HEK293 (cell line): ENCODE results near the gene PTBP1.

Experiments used
- CTCF ChIA-PET: fragments of 350-600 bp; formaldehyde crosslinking; extraction: SDS; loops from one replicate; lab custom pipeline; 2021; ENCODE audit warnings: antibody characterized with exemption; lab: Yijun Ruan, JAX
- POLR2A ChIA-PET: fragments of 300-600 bp; formaldehyde crosslinking; extraction: SDS; loops from one replicate; lab custom pipeline; 2020; ENCODE audit warnings: antibody characterized with exemption, inconsistent platforms; lab: Yijun Ruan, JAX
- H3K27ac ChIP-seq: fragments of 200-500 bp; sonication (Bioruptor generic); 2 replicates; pipeline ENCODE4 v1.5.1; 2014; ENCODE audit warnings: low read depth, low read length, control low read depth, inconsistent platforms; ENCODE audit errors: extremely low read depth
- H3K36me3 ChIP-seq, 2 experiments: fragments of 200-500 bp in 1 of 2; sonication (Bioruptor generic) in 1 of 2; 1 replicate in 1 of 2; 2 replicates in 1 of 2; pipeline ENCODE4 v1.5.1; 2014 to 2017; ENCODE audit warnings: inconsistent platforms in 2 of 2, low read length in 2 of 2; ENCODE audit not compliant: control insufficient read depth in 2 of 2, insufficient read depth in 1 of 2
- H3K4me1 ChIP-seq: fragments of 200-500 bp; sonication (Bioruptor generic); 2 replicates; pipeline ENCODE4 v1.5.1; 2014; ENCODE audit warnings: mild to moderate bottlenecking, low read length, inconsistent platforms; ENCODE audit not compliant: control insufficient read depth, insufficient read depth
- H3K4me3 ChIP-seq: 2 replicates; pipeline ENCODE4 v1.5.1; 2011; ENCODE audit warnings: low read depth, mild to moderate bottlenecking, control low read depth, low read length, moderate library complexity
- H3K9me3 ChIP-seq: fragments of 200-500 bp; sonication (Bioruptor generic); 2 replicates; pipeline ENCODE4 v1.5.1; 2014; ENCODE audit warnings: low read depth, low read length, inconsistent platforms; ENCODE audit not compliant: control insufficient read depth, insufficient read depth
- AEBP2 ChIP-seq: fragments of 450-650 bp; formaldehyde crosslinking; IDR thresholded peaks from 2 replicates; pipeline ENCODE4 v1.5.1; 2016; ENCODE audit warnings: missing biosample characterization, missing genetic modification characterization, borderline replicate concordance
- CTCF ChIP-seq: fragments of 450-650 bp; formaldehyde crosslinking; IDR thresholded peaks from 2 replicates; pipeline ENCODE4 v1.5.1; 2016; ENCODE audit warnings: missing biosample characterization, missing genetic modification characterization
- FEZF1 ChIP-seq: fragments of 450-650 bp; formaldehyde crosslinking; IDR thresholded peaks from 2 replicates; pipeline ENCODE4 v1.5.1; 2016; ENCODE audit warnings: missing biosample characterization, missing genetic modification characterization
- GLI2 ChIP-seq: fragments of 450-650 bp; formaldehyde crosslinking; IDR thresholded peaks from 2 replicates; pipeline ENCODE4; 2017; ENCODE audit warnings: missing biosample characterization, missing genetic modification characterization, low read depth, borderline replicate concordance
- KLF10 ChIP-seq: fragments of 450-650 bp; IDR thresholded peaks from 2 replicates; pipeline ENCODE4 v1.5.1; 2018; ENCODE audit warnings: missing biosample characterization, mild to moderate bottlenecking, missing genetic modification characterization
- MEIS1 ChIP-seq: sonication (generic); formaldehyde crosslinking; IDR thresholded peaks from 2 replicates; pipeline ENCODE4 v1.8.1; 2022; ENCODE audit warnings: missing genetic modification reagents, mild to moderate bottlenecking, borderline replicate concordance
- PRDM6 ChIP-seq: fragments of 450-650 bp; formaldehyde crosslinking; IDR thresholded peaks from 2 replicates; pipeline ENCODE4 v1.5.1; 2017; ENCODE audit warnings: missing biosample characterization, missing genetic modification characterization
- REPIN1 ChIP-seq: fragments of 450-650 bp; formaldehyde crosslinking; IDR thresholded peaks from 2 replicates; pipeline ENCODE4 v1.5.1; 2017; ENCODE audit warnings: missing biosample characterization, missing genetic modification characterization, low read depth
- YY2 ChIP-seq: fragments of 450-650 bp; formaldehyde crosslinking; IDR thresholded peaks from 2 replicates; pipeline ENCODE4 v1.5.1; 2016; ENCODE audit warnings: missing biosample characterization, missing genetic modification characterization
- ZBTB21 ChIP-seq: fragments of 450-650 bp; formaldehyde crosslinking; IDR thresholded peaks from 2 replicates; pipeline ENCODE4 v1.5.1; 2017; ENCODE audit warnings: missing biosample characterization, missing genetic modification characterization
- ZBTB6 ChIP-seq: fragments of 450-650 bp; formaldehyde crosslinking; IDR thresholded peaks from 2 replicates; pipeline ENCODE4 v1.5.1; 2017; ENCODE audit warnings: missing biosample characterization, missing genetic modification characterization
- ZBTB8A ChIP-seq: fragments of 450-650 bp; formaldehyde crosslinking; IDR thresholded peaks from 2 replicates; pipeline ENCODE4 v1.5.1; 2016; ENCODE audit warnings: missing biosample characterization, missing genetic modification characterization
- ZFP3 ChIP-seq: fragments of 450-650 bp; formaldehyde crosslinking; IDR thresholded peaks from 2 replicates; pipeline ENCODE4 v1.5.1; 2016; ENCODE audit warnings: low read depth, missing biosample characterization, missing genetic modification characterization
- ZIC2 ChIP-seq: fragments of 450-650 bp; formaldehyde crosslinking; IDR thresholded peaks from 2 replicates; pipeline ENCODE4 v1.5.1; 2016; ENCODE audit warnings: missing biosample characterization, missing genetic modification characterization
- ZNF121 ChIP-seq: fragments of 450-650 bp; formaldehyde crosslinking; IDR thresholded peaks from 2 replicates; pipeline ENCODE4 v1.5.1; 2016; ENCODE audit warnings: missing biosample characterization, missing genetic modification characterization
- ZNF146 ChIP-seq: fragments of 450-650 bp; formaldehyde crosslinking; IDR thresholded peaks from 2 replicates; pipeline ENCODE4 v1.5.1; 2016; ENCODE audit warnings: missing biosample characterization, missing genetic modification characterization
- ZNF174 ChIP-seq: fragments of 450-650 bp; formaldehyde crosslinking; IDR thresholded peaks from 2 replicates; pipeline ENCODE4 v1.5.0; 2017; ENCODE audit warnings: missing biosample characterization, mild to moderate bottlenecking, missing genetic modification characterization
- ZNF266 ChIP-seq: fragments of 450-650 bp; formaldehyde crosslinking; IDR thresholded peaks from 2 replicates; pipeline ENCODE4 v1.5.1; 2016; ENCODE audit warnings: missing biosample characterization, missing genetic modification characterization, low read depth
- ZNF302 ChIP-seq: fragments of 450-650 bp; formaldehyde crosslinking; IDR thresholded peaks from 2 replicates; pipeline ENCODE4 v1.5.1; 2016; ENCODE audit warnings: missing biosample characterization, missing genetic modification characterization, low read depth
- ZNF362 ChIP-seq: fragments of 450-650 bp; formaldehyde crosslinking; IDR thresholded peaks from 2 replicates; pipeline ENCODE4 v1.5.1; 2016; ENCODE audit warnings: missing biosample characterization, missing genetic modification characterization
- ZNF426 ChIP-seq: fragments of 450-650 bp; formaldehyde crosslinking; IDR thresholded peaks from 2 replicates; pipeline ENCODE4 v1.5.1; 2017; ENCODE audit warnings: missing biosample characterization, missing genetic modification characterization, mild to moderate bottlenecking, inconsistent platforms, moderate library complexity
- ZNF549 ChIP-seq: fragments of 450-650 bp; IDR thresholded peaks from 2 replicates; pipeline ENCODE4 v1.5.1; 2018; ENCODE audit warnings: missing biosample characterization, missing genetic modification characterization, mild to moderate bottlenecking, inconsistent platforms, moderate library complexity
- ZNF555 ChIP-seq: fragments of 450-650 bp; formaldehyde crosslinking; conservative IDR thresholded peaks from 2 replicates; pipeline ENCODE4 v1.5.1; 2017; ENCODE audit warnings: missing biosample characterization, mild to moderate bottlenecking, missing genetic modification characterization, inconsistent platforms
- ZNF560 ChIP-seq: fragments of 450-650 bp; formaldehyde crosslinking; IDR thresholded peaks from 2 replicates; pipeline ENCODE4 v1.5.1; 2017; ENCODE audit warnings: missing biosample characterization, missing genetic modification characterization, borderline replicate concordance
- ZNF596 ChIP-seq: fragments of 450-650 bp; IDR thresholded peaks from 2 replicates; pipeline ENCODE4 v1.5.0; 2018; ENCODE audit warnings: missing biosample characterization, mild to moderate bottlenecking, missing genetic modification characterization, moderate library complexity
- ZNF610 ChIP-seq: fragments of 450-650 bp; formaldehyde crosslinking; IDR thresholded peaks from 2 replicates; pipeline ENCODE4 v1.5.1; 2016; ENCODE audit warnings: missing biosample characterization, missing genetic modification characterization, borderline replicate concordance
- ZNF629 ChIP-seq: fragments of 450-650 bp; formaldehyde crosslinking; IDR thresholded peaks from 2 replicates; pipeline ENCODE4 v1.5.1; 2017; ENCODE audit warnings: missing biosample characterization, missing genetic modification characterization

Gene PTBP1

GRCh38 chr19:754530-754929 lies 42.7 kb upstream of the PTBP1 start:
- CTCF ChIA-PET = no interaction called here
- Histone ChIP-seq H3K9me3 (no peaks in the 10 kb centered on the region), H3K4me3 (no peak overlapping the region), H3K4me1 (no peaks in the 10 kb centered on the region), H3K27ac (no peak overlapping the region), H3K36me3 (no peaks in the 10 kb centered on the region)
- TF ChIP-seq ZNF610 (tag by site-specific recombination) (no peak), CTCF (tag by site-specific recombination) (no peak), ZNF121 (no peak), ZNF426 (no peak), ZNF302 (tag by site-specific recombination) (no peak), ZNF560 (no peak), MEIS1 (CRISPR knock-in tag) (no peak), ZNF266 (tag by site-specific recombination) (no peak), GLI2 (tag by site-specific recombination) (no peak), KLF10 (tag by site-specific recombination) (no peak), ZBTB6 (tag by site-specific recombination) (no peak), AEBP2 (tag by site-specific recombination) (no peak), ZNF174 (no peak)
- POLR2A ChIA-PET = no interaction called here

GRCh38 chr19:755063-755462 lies 42.2 kb upstream of the PTBP1 start:
- TF ChIP-seq ZNF555 (tag by site-specific recombination) = no peak
- no peak for TF ChIP-seq ZFP3 (tag by site-specific recombination)
- TF ChIP-seq REPIN1 = no peak
- no peak for TF ChIP-seq ZNF549 (tag by site-specific recombination)
- TF ChIP-seq ZBTB8A (tag by site-specific recombination) = no peak
- no peak for TF ChIP-seq ZNF596 (tag by site-specific recombination)
- no peak for TF ChIP-seq FEZF1 (tag by site-specific recombination)
- no peak for TF ChIP-seq ZNF362 (tag by site-specific recombination)
- no peak for TF ChIP-seq ZBTB21 (tag by site-specific recombination)
- TF ChIP-seq ZNF146 (tag by site-specific recombination) = no peak
- no peak for TF ChIP-seq ZNF629 (tag by site-specific recombination)
- TF ChIP-seq PRDM6 = no peak
- TF ChIP-seq YY2 (tag by site-specific recombination) = no peak
- TF ChIP-seq ZIC2 (tag by site-specific recombination) = no peak
- TF ChIP-seq, all 188 proteins: peak for 0
- Histone ChIP-seq H3K36me3 (no peaks in the 10 kb centered on the region), H3K27ac (no peak overlapping the region), H3K9me3 (no peaks in the 10 kb centered on the region), H3K4me3 (no peak overlapping the region), H3K4me1 (no peaks in the 10 kb centered on the region)
- ChIA-PET POLR2A (no interaction called here), CTCF (interaction anchor here (0.7 kb wide), 1 partner anchor 119 kb away, joined by 3 read pairs; no protein-coding TSS in a partner anchor)
